GM21423 (cell line): Measurements from ENCODE around the gene AVEN.
"Not testable (repeated sequence)": the region's sequence is repeated elsewhere in the genome, so short reads cannot be mapped to it uniquely, and the experiment has no call there.

ENCODE experiments used
- ATAC-seq: cut with Tn5 transposase; IDR thresholded peaks from one replicate; pipeline ENCODE4 v1.9.1; 2021; ENCODE audit warnings: mild to moderate bottlenecking, moderate library complexity; ENCODE audit not compliant: unreplicated experiment

The AVEN gene

DNA sequence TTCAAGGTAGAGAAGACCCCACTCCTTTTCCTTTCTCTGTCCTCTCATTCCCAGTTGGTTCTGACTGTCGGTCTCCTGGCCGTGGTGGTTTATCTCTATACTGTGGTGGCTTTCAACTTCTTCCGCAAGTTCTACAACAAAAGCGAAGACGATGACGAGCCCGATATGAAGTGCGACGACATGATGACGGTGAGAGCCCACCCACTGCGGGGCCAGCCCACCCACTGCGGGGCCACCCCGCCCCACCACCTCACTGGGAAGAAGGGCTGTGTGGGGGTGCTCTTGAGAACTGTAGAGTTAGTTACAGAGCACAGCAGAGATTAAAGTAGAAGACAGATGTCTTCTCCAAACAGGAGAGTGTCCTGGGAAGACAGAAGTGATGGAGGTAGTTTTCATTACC, 181.3 kb downstream of the AVEN start:
- no peak for ATAC-seq

DNA sequence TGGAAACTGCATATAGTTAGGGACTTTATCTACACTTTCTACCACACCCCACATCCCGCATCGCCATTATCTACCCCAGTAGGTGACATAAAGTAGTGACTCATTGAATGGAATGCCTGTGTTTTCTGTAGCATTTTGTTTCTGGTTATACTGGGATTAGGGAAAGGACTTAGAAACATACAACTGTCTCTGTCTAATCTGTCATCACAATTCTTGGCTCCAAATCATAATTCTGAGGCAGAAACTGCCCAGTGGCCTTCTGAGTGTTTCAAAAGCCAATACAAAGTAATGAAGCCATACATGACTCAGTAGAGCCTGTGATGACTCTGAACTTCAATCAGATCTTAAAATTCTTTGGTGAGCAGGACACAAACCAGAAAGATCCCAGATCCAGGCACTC, 186.4 kb downstream of the AVEN start:
- ATAC-seq: no peak

DNA sequence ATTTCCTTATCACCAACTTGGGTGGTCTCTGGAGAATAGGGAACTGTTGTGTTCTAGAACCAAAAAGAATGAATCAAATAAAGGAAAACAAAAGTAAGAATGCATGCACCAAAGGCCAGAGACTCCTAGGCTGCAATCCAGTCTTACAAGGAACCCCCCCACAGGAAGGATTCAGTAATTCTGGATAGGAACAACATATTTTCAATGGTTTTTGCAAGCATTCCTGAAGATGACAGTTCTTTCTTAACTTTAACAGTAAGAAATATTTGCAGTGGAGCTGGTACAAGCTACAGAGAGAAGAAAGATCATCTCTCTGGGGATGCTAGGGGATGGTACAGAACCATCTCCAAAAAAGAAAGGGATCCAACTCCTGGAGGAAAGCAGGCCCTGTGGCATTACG, 186.9 kb downstream of the AVEN start:
- no peak for ATAC-seq

DNA sequence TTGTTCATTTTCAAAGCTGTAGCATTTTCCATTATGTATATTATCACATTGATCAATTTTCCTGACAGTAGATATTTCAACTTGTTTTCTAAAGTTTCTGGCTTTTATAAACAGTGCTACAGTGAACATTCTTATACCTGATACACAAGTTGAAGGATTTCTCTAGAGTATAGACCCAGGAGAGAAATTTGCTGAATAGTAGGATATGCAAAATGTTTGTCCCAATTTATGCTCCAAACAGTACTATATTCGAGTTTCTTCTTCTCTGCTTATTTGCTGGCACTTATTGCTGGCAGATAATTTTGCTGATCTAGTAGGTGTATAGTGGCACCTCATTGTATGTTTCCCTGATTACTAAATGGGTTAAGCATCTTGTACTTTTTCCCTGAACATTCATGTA, 187.9 kb downstream of the AVEN start:
- ATAC-seq: no peak

DNA sequence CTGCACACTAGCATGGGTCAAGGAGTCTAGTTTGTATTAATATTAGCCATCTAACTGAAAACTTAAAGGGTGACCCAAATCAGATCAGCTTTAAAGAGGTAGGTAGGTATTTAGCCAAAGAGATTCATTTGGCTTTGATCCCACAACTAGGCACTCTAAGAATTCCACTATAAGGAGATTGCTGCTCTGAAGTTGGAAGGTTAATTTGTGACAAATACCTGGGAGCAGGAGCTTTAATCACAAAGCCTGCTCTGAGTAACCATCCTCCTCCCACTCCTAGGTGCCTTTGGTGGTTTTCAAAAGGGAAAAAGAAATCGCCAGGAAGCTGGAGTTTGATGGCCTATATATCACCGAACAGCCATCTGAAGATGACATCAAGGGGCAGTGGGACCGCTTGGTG, 191.0 kb downstream of the AVEN start:
- no peak for ATAC-seq

DNA sequence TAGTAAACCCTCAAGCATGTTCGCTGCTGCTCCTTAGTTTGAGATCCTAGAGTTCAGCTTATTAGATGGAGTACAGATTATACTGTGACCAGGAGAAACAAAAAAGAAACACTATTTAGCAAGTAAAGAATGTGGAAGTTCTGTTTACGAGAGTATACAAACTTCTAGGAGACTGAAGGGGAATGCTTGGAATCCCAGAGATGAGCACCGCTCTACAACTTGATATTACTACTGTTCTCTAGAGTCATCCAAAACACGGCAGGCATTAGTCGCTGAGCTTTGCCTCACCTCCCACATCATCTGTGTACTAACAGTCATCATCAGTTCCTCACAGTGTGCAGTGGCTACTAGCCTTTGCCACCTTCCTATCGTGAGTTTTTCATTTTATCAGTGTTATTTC, 192.1 kb downstream of the AVEN start:
- no peak for ATAC-seq

DNA sequence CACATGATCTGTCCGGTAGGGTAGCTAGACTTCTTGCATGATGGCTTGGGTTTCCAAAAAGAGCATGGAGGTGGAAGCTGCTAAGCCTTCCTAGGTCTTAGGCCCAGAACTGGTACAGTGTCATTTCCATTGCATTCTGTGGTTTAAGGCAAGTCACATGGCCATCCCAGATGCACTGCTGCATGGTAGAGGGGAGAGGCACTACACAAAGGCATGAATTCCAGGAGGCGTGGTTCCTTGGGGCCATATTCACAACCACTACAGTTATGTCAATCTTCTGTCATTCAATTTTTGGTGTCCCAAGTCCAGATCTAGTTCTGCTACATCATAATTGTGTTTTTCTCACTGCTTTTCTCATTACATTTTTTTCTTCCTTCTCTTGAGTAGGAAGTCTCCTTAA, 192.9 kb downstream of the AVEN start:
- ATAC-seq: no peak

DNA sequence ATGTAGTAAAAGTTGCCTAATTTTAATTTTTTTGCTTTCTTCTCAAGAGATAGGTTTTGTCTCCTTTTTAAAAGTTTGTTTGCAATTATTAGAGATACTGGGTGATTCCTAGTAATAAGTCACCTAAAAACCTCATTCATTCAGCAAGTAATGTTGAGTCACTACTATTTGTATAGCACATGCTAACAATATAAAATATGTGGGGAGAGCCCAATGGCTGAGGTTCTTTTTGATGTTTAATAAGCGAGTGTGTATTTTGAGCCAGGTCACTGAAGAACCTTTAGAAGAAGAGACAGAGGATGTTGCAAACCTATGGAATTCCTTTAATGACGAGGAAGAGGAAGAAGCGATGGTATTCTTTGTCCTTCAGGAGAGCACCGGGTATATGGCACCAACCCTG, 194.4 kb downstream of the AVEN start:
- ATAC-seq: no peak

DNA sequence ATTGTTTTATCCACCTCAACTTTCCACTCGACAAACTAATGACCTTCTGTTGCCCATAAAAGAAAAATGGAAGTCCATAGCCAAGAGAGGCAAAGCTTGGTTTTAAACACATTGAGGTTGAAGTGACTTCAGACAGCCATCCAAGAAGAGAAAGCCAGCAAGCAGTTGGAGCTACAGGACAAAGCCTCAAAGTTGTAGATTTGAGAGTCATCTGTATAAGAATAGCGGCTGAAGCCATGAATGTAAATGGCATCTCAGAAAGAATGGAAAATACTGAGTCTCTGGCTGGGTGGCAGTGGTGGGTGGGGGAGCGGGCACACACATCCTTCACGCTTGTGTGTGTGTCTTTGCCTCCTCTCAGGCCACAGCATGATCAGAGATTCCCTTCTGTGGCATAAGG, 194.8 kb downstream of the AVEN start:
- ATAC-seq: no peak

DNA sequence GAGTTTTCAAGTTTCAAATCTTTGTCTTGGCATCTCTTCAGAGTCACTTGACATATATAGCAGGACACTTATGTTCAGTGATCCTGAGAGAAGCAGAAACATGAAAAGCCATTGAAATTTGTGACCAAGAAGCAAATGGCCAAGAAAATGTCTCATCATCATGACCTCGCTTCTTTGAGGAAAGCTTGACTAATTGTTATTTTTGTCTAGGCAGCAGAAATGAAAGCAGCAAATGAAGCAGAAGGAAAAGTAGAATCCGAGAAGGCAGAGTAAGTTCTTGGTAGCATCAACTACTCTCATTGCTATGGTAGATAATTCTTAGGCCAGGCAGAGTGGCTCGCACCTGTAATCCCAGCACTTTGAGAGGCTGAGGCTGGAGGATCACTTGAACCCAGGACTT, 198.4 kb downstream of the AVEN start:
- ATAC-seq: no peak

DNA sequence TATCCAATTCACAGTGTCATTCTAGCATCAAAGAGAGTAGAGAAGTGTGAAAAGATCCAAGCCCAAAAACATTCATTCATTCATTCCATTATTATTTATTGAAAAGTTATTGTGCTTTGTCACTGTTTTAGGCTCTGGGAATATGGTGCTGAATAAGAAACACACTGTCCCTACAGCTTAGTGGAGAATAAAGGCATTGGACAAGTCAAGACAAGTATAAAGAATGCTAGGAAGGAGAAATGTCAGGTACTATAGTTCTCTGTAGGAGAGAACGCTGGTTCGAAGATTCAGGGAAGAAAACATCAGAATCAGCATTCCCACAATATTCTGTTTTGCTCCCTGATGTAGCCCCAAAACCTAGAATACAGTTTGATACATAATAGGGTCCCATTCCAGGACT, 199.5 kb downstream of the AVEN start:
- ATAC-seq: no peak

DNA sequence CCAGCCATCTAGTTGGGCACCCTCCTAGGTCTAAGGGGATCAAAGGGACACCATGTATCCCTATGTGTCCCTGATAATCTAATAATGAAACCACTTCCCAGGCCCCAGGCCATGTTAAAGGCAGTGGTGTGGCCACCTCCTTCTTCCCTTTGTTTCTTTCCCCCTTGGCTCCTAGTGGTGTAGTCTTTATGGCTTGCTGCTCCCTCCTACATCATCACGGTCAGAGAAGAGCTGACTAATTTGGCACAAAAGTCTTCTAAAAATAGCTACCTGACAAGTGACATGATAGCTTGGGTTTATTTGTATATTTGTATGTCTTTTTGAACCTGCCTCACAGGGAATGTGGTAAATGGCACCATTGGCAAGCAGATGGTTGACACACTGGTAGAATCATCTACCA, 201.7 kb downstream of the AVEN start:
- no peak for ATAC-seq

DNA sequence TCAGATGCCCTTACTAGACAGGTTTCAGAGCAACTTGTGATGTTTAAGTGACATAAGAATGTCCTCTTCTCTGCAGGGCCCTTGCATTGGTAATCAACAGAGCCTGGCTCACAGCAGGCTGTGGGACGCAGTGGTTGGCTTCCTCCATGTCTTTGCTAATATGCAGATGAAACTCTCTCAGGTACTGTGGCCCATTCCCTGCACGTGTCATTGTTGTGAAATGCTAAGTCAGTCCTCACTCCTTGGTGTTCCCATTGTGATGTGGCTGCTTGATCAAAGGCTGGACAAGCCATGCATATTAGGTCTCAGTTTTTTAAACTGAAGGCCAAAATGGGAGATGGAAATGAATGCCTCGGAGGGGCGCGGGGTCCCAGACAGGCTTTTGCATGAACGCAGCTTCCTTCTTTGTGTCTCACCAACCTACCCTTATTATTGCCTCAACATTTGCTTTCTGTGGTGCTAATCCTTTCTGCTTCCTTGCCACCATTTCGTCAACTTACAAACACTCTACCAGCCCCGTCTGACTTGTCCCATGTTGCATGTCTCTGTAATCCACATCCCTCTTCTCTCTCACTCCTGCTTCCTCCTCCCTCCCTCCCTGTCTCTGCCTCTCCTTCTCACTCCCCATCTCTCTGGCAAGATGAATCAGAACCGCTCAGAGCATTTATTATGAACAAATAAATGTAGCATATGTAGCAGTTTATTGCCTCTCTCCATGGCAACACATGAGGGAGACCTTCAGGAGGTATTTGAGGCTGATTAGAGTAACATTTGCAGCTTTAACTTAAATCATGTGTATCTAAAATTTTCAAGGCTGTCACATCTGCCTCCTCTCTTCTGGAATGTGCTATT, 203.9 kb downstream of the AVEN start:
- ATAC-seq: no peak

DNA sequence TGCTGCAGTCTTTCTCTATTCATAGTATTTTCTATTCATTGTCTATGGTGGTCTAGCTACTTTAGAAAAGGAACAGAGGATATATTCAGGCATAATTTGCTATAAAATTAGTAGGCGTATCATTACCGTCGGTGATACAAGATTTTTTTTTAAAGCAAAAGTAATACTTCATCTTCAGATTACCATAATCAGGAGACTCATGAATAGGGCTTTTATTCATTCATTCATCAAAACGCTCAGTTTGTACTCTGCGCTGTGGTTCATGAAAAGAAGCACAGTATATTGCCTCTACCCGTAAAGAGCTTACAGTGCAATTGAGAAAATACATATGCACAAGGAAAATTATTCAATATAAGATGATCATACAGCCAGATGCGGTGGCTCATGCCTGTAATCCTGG, 207.4 kb downstream of the AVEN start:
- no peak for ATAC-seq

DNA sequence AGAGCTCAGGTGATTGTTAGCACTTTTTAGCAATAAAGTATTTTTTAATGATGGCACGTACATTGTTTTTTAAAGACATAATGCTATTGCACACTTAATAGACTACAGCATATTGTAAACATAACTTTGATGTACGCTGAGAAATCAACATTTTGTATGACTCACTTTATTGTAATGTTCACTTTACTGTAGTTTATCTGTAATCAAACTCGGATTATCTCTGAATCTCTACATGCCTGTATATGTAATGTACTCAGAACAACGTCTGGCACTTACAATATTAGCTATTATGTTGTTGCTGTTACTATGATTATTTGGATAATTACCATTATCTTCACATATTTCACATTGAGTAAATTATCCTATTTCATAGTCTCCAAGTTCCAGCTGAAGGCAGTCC, 208.7 kb downstream of the AVEN start:
- ATAC-seq: no peak

DNA sequence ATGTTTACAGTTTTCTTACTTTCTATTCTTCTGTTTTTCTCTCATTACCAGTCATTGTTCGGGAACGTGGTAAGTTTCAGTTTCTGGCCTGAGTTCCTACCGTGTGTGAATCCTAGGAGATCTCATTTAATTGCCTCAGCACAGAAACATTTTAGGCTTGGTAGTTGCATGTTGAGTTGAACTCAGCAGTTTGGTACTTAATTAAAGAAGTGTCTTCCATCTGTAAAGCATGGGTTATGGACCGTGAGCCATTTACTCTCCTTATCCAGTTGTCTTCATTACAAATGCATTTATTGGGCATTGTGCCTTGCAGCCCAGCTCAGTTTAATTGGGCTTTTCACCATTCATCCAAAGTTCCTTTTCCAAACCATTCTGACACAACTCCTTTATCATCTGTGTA, 212.8 kb downstream of the AVEN start:
- ATAC-seq: no peak

DNA sequence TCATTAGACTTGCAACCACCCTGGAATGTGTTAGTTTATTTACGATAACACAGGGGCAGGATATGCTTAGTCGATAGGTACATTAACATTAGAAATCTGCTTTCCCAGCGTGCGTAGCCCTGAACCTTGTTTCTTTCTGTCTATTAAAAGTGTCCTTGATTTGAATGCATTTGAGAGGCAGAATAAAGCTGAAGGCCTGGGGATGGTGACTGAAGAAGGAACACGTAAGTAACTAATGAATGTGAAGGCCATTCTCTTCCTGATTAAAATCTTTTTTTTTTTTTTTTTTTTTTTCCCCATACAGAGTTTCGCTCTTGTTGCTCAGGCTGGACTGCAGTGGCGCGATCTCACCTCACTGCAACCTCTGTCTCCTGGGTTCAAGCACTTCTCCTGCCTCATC, 213.6 kb downstream of the AVEN start:
- no peak for ATAC-seq

DNA sequence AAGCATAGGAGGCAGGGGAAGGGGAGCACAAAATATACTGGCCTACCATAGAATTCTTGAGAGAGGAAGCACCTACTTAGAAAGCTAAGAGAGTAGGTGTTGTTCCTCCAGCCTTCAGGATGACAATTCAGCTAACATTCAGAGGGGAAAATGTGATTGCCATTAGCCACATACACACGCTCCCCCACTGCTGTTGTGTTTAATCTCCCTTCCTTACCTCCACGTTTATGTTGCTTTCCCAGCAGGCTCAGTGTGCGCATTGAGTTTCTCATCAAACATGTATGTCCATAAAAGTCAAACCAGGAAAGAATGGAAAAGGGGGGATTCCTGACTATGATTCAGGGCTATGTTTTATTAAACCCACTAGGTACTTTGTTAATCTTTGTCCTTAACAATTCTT, 215.9 kb downstream of the AVEN start:
- ATAC-seq: no peak

DNA sequence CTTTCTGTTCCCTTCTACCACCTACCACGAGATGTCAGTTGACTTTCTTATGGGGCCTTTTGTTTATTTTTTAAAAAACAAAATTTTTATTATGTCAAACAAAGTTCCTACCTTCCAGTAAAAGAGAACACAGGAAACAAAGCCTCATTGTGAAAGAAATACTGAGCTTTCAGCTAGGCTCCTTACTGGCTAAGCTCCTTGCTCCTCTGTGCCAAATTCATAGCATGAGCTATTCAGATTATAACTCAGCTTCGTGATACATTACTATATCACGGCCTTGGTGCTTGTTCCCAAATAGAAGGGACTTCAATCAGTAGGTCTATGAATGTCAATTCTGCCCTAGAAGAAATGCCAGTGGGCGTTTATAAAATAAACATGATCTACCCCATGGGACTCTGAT, 216.5 kb downstream of the AVEN start:
- no peak for ATAC-seq

DNA sequence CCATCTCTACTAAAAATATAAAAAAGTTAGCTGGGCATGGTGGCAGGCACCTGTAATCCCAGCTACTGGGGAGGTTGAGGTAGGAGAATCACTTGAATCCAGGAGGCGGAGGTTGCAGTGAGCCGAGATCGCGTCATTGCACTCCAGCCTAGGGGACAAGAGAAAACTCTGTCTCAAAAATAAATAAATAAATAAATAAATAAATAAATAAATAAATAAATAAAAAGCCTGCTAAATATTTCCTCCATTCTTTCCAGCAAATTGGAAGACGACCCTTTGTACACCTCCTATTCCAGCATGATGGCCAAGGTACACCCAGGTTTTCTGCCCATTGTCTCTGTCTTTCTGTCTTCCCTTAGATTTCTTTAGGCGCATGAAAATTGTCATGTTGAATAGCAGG, 219.5 kb downstream of the AVEN start:
- not testable (repeated sequence) for ATAC-seq
